Testis (tissue), 2 donors: ENCODE results near the gene RHOXF1.
"Not testable (repeated sequence)": the region's sequence is repeated elsewhere in the genome, so short reads cannot be mapped to it uniquely, and the experiment has no call there.

ENCODE experiments used
- POLR2A ChIP-seq: fragments of 450-650 bp; IDR thresholded peaks from one replicate; pipeline ENCODE4 v1.6.1; 2017; ENCODE audit warnings: antibody characterized with exemption, mild to moderate bottlenecking, moderate library complexity
- TF ChIP-seq, protein P1 (sequence below), 3 experiments: fragments of 450-650 bp in 2 of 3; fragments of 200-600 bp in 1 of 3; sonication (generic) in 1 of 3; IDR thresholded peaks; one replicate each; pipeline ENCODE4 v1.5.1; 2016 to 2019; ENCODE audit warnings: antibody characterized with exemption in 3 of 3, mild to moderate bottlenecking in 2 of 3, moderate library complexity in 1 of 3

DNA sequence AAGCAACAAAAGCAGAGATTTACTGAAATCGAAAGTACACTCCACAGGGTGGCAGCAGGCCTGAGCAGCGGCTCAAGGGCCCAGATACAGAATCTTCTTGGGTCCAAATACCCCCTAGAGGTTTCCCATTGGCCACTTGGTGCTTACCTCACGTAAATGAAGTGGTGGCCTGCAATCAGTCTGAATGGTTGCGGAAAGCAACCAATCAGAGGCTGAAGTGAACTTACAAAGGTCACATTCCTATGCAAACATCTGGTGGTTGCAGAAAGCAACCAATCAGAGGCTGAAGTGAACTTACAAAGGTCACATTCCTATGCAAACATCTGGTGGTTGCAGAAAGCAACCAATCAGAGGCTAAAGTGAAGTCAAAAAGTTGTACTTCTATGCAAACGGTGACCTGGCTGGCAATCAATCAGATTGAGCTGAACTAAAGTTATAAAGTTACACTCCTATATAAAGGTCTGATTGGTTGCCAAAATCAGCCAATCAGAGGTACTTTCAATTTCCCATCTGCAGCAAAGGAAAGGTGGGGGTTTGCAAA is 12.7 kb upstream of the RHOXF1 start:
- not testable (repeated sequence) for TF ChIP-seq POLR2A
- TF ChIP-seq, protein P1, sequence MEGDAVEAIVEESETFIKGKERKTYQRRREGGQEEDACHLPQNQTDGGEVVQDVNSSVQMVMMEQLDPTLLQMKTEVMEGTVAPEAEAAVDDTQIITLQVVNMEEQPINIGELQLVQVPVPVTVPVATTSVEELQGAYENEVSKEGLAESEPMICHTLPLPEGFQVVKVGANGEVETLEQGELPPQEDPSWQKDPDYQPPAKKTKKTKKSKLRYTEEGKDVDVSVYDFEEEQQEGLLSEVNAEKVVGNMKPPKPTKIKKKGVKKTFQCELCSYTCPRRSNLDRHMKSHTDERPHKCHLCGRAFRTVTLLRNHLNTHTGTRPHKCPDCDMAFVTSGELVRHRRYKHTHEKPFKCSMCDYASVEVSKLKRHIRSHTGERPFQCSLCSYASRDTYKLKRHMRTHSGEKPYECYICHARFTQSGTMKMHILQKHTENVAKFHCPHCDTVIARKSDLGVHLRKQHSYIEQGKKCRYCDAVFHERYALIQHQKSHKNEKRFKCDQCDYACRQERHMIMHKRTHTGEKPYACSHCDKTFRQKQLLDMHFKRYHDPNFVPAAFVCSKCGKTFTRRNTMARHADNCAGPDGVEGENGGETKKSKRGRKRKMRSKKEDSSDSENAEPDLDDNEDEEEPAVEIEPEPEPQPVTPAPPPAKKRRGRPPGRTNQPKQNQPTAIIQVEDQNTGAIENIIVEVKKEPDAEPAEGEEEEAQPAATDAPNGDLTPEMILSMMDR (IDR thresholded peaks at IDR 0.05), result not testable (repeated sequence)
